Muscle of leg (tissue), 11 donors: ENCODE measurements around the gene SOX4. TPM values are rescaled to one million over a fixed set of nuclear protein-coding genes. Genes with fewer than 3 reads are reported as not detected.

ENCODE experiments used
- DNase-seq: peaks from one replicate; pipeline ENCODE4 v3.0.0; 2013
- H3K27ac ChIP-seq: one replicate; pipeline ENCODE4 v1.5.1; 2013; ENCODE audit warnings: mild to moderate bottlenecking, low read length, control low read depth
- H3K27me3 ChIP-seq: one replicate; pipeline ENCODE4 v1.6.1; 2013; ENCODE audit warnings: low read length; ENCODE audit not compliant: control insufficient read depth, insufficient read depth
- H3K36me3 ChIP-seq: one replicate; pipeline ENCODE4 v1.6.1; 2013; ENCODE audit warnings: low read length; ENCODE audit not compliant: control insufficient read depth, insufficient read depth
- H3K4me1 ChIP-seq: one replicate; pipeline ENCODE4 v1.6.1; 2013; ENCODE audit warnings: low read length; ENCODE audit not compliant: control insufficient read depth, insufficient read depth
- H3K4me3 ChIP-seq: one replicate; pipeline ENCODE4 v1.5.1; 2013; ENCODE audit warnings: low read length, control low read depth
- H3K9me3 ChIP-seq: replicated peaks from 2 replicates; pipeline ENCODE4 v1.6.1; 2013; ENCODE audit warnings: low read depth, low read length; ENCODE audit not compliant: control insufficient read depth
- WGBS: methylation state at CpG from one replicate; pipeline ENCODE4 v1.1.5; 2013; ENCODE audit warnings: missing lambda C conversion rate; ENCODE audit not compliant: insufficient coverage; 5-methylcytosine and 5-hydroxymethylcytosine counted together
- polyA plus RNA-seq, 8 donors: library from polyadenylated mRNA; unstranded; fragments of 120-200 nt; gene quantifications; one replicate each; pipeline versions ENCODE4 v1.2.1 to v1.2.3, GENCODE V29; 2013; ENCODE audit warnings: inconsistent platforms in 1 of 8, low replicate concordance in 1 of 8; ENCODE audit not compliant: insufficient read length in 8 of 8, insufficient read depth in 1 of 8
- total RNA-seq: library from RNA; stranded (reverse); fragments of 120-200 nt; gene quantifications from one replicate; pipeline ENCODE4 v1.2.4, GENCODE V29; 2013

SOX4 gene
- total and polyA plus RNA-seq, 9 donors: 27.3 to 60.0 (median 41.0) TPM

DNA sequence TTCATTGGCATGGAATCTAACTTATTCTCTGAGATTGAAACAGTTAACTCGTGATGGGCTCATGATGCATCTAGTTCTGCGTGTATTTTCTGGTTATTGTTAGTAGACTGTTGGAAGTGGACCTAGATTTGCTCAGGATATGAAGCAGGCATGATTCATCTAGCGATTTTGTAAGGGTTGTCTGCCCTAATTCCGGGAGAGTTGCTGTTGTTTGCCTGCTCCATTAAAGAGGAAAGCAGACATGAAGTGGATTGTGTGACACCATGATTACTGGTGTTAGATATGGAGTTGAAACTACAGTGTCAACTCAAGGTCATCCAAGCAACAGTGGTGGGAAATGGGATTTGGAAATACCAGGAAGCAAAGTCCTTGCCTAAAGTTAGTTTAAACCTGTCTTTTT, 41.0 kb downstream of the SOX4 start:
- Histone ChIP-seq H3K27ac (no peak overlapping the region), H3K27me3 (no peaks in the 10 kb centered on the region), H3K4me3 (no peak overlapping the region), H3K4me1 (no peaks in the 10 kb centered on the region), H3K36me3 (no peaks in the 10 kb centered on the region), H3K9me3 (no peaks in the 10 kb centered on the region)
- DNase-seq: peak; percentile 18
- WGBS: 67% methylated on average over 4 of the region's 4 CpGs

DNA sequence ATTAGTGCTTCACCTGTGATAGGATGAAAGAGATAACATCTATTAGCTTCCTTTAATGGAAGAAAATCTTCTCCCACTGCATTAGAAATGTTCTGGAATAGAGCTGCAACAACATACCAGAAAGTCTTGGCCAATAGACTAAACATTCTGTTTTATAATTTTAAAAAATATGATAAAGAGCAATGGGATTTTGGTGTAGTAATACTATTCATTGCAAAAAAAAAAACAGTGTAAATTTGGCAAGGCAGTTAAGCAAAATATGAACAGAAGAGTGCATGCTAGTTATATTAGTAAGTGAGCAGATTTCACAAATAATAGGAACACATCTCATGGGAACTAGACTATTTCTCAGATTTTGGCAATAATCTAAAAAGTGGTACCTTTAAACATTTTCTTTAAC, 43.3 kb downstream of the SOX4 start:
- H3K27ac ChIP-seq: no peak overlapping the region
- no peaks in the 10 kb centered on the region for H3K36me3 ChIP-seq
- no peaks in the 10 kb centered on the region for H3K4me1 ChIP-seq
- no peaks in the 10 kb centered on the region for H3K27me3 ChIP-seq
- H3K4me3 ChIP-seq: no peak overlapping the region
- H3K9me3 ChIP-seq: no peaks in the 10 kb centered on the region
- DNase-seq: peak; percentile 38

DNA sequence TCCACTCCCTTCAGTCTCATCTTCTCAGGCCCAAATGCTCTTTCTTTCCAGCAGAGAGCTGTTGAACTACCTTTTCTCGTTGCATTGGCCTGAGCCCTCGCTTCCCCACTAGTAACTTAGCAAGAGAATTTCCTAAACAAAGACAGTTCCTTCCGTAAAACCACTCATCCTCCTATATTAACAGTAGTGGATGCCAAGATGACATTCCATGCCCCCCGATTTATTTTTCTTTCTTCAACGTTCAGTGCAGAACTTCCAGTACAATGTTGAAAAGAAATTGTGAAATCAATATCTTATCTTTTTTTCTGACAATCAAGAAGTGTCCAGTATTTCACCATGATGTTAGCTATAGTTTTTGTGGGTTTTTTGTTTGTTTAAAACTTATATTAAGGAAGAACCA, 45.8 kb downstream of the SOX4 start:
- H3K9me3 ChIP-seq: peaks cover 3% of the 10 kb centered on the region
- no peaks in the 10 kb centered on the region for H3K36me3 ChIP-seq
- WGBS: 85% methylated on average over 2 of the region's 5 CpGs
- no peak for DNase-seq
- H3K4me3 ChIP-seq: no peak overlapping the region
- no peak overlapping the region for H3K27ac ChIP-seq
- no peaks in the 10 kb centered on the region for H3K4me1 ChIP-seq
- no peaks in the 10 kb centered on the region for H3K27me3 ChIP-seq
